ENCODE measurements around the gene YTHDF2.

DNA sequence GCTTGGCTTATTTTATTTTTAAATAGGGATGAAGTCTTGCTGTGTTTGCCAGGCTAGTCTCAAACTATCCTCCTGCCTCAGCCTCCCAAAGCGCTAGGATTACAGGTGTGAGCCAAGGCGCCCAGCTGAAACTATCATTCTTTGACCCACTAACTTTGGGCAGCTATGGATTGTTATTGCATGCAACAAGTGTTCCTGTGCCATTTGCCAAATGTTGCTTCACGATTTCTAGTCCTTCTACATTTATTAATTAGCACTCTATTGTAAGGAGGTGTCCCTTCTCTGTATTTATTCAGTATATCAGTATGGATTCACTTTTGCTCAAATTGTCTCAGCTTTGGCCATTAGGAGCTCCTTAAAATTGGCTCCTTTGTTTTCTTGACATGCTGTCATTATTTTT, 36.4 kb downstream of the YTHDF2 start:
- no peak for TF ChIP-seq POLR2AphosphoS5 (IDR thresholded peaks at IDR 0.05; ENCODE audit: control insufficient read depth, insufficient read depth, low read depth, low read length)
- TF ChIP-seq PKNOX1 (IDR thresholded peaks at IDR 0.05): no peak
- TF ChIP-seq CBX5 (IDR thresholded peaks at IDR 0.05; ENCODE audit: borderline replicate concordance, low read depth): no peak
- TF ChIP-seq, protein P1, sequence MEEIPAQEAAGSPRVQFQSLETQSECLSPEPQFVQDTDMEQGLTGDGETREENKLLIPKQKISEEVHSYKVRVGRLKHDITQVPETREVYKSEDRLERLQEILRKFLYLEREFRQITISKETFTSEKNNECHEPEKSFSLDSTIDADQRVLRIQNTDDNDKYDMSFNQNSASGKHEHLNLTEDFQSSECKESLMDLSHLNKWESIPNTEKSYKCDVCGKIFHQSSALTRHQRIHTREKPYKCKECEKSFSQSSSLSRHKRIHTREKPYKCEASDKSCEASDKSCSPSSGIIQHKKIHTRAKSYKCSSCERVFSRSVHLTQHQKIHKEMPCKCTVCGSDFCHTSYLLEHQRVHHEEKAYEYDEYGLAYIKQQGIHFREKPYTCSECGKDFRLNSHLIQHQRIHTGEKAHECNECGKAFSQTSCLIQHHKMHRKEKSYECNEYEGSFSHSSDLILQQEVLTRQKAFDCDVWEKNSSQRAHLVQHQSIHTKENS (CRISPR knock-in tag; IDR thresholded peaks at IDR 0.05): no peak
- TF ChIP-seq CHD1 (IDR thresholded peaks at IDR 0.05; ENCODE audit: low read length): no peak
- TF ChIP-seq ETS2 (tag; IDR thresholded peaks at IDR 0.05; ENCODE audit: borderline replicate concordance, poor library complexity, severe bottlenecking): no peak
- TF ChIP-seq HDAC6 (IDR thresholded peaks at IDR 0.05; ENCODE audit: low read depth, low read length): no peak
- TF ChIP-seq EZH2 (IDR thresholded peaks at IDR 0.05; ENCODE audit: borderline replicate concordance, low read depth, low read length): no peak
